HS-27A (cell line): Measurements from ENCODE around the gene CDK12.
"Not testable (repeated sequence)": the region's sequence is repeated elsewhere in the genome, so short reads cannot be mapped to it uniquely, and the experiment has no call there.

Experiments
- DNase-seq: peaks from one replicate; pipeline ENCODE4 v3.0.0-alpha.2; 2012; ENCODE audit warnings: low read depth, missing footprints

Gene CDK12

DNA sequence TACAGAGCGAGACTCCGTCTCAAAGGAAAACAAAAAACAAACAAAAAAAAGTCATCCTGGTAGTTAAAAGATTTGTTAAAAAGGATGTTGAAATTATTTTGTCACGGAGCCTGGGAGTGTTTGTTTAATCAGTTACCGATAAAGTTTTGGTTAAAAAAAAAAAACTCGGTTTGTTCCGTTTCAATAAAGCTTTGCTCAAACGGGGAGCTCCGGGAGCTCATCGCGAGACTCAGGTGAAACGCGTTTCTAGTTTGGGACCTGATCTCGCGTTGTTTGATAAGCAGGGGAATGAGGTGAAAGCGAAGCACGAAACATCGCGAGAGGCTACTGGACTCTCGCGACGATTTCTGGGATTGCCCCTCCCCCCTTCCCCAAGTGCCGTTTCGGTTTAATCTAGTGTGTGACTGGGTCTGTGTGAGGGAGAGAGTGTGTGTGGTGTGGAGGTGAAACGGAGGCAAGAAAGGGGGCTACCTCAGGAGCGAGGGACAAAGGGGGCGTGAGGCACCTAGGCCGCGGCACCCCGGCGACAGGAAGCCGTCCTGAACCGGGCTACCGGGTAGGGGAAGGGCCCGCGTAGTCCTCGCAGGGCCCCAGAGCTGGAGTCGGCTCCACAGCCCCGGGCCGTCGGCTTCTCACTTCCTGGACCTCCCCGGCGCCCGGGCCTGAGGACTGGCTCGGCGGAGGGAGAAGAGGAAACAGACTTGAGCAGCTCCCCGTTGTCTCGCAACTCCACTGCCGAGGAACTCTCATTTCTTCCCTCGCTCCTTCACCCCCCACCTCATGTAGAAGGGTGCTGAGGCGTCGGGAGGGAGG lies at the start of gene CDK12:
Gene CDK12, plus strand, starts transcription at position 374 of the 813 bp plus-strand sequence. CDS start 586 bp downstream, outside the sequence.
- DNase-seq: peak; percentile 90

DNA sequence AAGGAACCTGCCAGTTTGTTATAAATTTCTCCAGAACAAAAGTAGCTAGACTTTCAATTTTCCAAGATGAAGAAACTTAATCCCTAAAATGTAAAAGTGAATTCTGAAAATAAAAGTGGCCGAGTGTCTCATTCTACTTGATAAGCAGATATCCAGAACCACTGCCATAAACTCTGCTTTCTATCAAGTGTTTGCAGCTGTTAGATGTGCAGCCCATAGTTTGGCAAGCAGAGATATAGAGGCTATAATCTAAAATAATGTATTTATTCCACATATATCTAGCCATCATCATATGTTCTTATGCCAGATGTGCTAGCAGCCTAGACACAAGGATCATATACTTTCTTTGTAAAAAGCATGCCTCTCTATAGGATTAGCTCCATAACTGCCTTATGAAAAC lies 45.1 kb upstream of the CDK12 start:
- DNase-seq: no peak

DNA sequence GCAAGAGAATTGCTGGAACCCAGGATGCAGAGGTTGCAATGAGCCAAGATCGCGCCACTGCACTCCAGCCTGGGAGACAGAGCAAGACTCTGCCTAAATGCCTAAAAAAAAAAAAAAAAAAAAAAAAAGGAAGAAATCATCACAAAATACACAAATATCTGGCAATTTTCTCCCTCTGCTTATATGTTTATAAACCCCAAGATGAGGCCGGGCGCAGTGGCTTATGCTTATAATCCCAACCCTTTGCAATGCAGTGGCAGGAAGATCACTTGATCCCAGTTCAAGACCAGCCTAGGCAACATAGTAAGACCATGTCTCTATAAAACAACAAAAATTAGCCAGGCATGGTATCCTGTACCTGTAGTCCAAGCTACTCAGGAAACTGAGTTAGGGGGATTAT lies 31.7 kb upstream of the CDK12 start:
- no peak for DNase-seq

DNA sequence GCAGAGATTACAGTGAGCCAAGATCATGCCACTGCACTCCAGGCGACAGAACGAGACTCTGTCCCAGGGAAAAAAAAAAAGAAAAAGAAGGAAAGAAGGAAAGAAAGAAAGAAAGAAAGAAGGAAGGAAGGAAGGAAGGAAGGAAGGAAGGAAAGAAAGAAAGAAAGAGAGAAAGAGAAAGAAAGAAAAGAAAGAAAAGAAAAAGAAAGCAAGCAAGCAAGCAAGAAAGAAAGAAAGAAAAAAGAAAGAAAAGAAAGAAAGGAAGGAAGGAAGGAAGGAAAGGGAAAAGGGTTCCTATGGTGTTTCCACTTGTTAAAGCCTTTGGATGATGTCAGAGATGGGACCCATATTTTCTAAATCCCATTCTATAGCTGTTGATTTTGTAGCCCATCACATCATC lies 21.4 kb upstream of the CDK12 start:
- DNase-seq: not testable (repeated sequence)

DNA sequence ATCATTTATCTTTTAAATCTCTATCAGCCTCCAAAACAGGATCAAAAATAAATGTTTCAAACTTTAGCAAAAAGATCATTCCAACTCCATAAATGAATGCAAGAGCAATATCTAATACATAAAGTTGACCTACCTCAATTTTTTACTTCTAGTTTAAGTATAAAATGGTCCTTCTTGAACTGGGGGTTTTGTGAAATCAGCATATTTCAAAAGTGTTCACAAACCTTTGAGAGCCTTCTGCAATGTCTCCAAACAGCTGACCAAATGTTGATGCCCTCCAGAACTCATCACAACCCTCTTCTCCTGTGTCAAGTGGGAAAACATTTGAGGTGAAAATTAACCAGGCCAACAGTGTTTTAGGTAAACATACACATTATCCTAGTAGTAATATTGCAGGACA lies 18.0 kb upstream of the CDK12 start:
- DNase-seq: no peak

DNA sequence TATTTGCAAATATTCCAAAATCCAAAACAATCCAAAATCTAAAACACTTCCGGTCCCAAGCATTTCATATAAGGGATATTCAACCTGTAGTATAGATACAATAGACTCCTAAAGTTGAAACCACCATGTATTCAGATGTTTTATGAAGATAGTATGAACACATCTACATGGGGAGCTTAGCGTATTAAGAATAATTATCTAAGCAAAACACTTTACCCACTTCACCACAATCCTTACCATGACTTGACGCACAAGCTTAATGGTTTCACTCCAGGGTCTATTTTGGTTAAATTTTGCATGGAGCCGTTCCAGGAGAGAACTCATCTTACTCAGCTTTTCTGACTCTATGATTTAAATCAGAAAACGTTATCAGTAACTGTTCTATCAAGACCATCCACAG lies 13.7 kb upstream of the CDK12 start:
- no peak for DNase-seq

DNA sequence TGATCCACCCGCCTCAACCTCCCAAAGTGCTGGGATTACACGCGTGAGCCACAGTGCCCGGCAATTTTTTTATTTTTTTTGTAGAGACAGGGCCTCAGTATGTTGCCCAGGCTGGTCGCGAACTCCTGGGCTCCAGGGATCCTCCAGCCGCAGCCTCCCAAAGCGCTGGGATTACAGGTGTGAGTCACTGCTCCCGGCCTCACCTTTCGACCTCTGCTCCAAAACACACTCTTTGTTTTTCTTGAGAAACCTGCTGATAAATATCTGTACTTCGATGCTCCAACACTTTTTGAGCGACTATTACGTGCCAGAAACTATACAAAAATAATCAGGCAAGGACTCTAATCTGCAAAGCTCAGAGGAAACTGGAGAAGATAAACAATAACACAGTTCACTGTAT lies 11.2 kb upstream of the CDK12 start:
- no peak for DNase-seq

DNA sequence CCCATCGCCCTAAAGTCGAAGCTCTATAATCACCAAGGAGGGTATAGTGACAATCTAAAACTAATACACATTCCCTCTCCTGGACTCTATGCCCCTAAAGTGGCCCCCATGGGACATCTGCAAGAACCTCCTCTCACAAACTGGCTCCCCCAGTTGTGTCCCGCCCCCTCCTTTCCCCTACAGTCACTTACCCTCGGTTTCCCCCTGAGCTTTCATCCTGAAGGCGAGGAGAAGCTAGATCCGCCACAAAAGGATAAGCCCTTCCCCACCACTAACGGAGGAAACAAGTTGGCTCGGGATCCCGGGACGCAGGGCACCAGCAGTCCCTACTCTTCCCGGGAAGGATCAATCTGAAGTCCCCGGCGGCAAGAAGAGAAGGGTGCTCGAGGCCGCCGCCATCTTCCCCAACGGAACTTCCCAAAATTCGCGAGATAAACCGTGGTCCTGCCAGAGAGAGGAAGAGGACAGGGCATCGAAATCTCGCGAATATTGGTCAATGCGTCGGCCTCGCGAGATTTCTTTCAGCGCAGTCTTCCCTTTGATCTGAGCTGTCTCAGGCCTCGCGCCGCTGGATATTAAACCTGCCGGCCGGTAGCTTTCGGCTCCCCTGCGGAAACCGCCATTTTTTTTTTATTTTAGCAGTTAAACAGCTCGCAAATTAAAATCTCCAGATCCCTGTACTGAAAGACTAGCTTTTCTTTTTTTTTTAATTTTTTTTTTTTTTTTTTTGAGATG lies 10.3 kb upstream of the CDK12 start, which contains the start of gene MED1:
Gene MED1, minus strand, starts transcription at position 417 of the 735 bp plus-strand sequence. Its CDS starts 201 bp downstream, at position 216.
- DNase-seq: peak; percentile 78

DNA sequence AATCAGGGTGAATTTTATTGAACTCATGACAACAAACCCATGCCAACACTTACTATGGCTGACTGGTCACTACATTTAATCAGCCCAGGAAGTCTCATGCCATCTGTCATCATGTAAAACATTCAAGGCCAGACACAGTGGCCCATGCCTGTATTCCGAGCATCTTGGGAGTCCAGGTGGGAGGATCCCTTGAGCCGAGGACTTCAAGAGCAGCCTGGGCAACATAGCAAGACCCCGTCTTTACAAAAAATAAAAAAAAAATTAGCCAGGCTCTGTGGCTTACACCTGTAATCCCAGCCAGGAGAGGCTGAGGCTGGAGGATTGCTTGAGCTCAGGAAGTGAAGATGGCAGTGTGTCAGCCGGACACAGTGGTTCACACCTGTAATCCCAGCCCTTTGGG lies 5.4 kb upstream of the CDK12 start:
- no peak for DNase-seq

DNA sequence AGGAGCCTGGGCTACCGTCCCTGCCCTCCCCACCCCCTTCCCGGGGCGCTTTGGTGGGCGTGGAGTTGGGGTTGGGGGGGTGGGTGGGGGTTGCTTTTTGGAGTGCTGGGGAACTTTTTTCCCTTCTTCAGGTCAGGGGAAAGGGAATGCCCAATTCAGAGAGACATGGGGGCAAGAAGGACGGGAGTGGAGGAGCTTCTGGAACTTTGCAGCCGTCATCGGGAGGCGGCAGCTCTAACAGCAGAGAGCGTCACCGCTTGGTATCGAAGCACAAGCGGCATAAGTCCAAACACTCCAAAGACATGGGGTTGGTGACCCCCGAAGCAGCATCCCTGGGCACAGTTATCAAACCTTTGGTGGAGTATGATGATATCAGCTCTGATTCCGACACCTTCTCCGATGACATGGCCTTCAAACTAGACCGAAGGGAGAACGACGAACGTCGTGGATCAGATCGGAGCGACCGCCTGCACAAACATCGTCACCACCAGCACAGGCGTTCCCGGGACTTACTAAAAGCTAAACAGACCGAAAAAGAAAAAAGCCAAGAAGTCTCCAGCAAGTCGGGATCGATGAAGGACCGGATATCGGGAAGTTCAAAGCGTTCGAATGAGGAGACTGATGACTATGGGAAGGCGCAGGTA lies 762 bp downstream of the CDK12 start:
- no peak for DNase-seq

DNA sequence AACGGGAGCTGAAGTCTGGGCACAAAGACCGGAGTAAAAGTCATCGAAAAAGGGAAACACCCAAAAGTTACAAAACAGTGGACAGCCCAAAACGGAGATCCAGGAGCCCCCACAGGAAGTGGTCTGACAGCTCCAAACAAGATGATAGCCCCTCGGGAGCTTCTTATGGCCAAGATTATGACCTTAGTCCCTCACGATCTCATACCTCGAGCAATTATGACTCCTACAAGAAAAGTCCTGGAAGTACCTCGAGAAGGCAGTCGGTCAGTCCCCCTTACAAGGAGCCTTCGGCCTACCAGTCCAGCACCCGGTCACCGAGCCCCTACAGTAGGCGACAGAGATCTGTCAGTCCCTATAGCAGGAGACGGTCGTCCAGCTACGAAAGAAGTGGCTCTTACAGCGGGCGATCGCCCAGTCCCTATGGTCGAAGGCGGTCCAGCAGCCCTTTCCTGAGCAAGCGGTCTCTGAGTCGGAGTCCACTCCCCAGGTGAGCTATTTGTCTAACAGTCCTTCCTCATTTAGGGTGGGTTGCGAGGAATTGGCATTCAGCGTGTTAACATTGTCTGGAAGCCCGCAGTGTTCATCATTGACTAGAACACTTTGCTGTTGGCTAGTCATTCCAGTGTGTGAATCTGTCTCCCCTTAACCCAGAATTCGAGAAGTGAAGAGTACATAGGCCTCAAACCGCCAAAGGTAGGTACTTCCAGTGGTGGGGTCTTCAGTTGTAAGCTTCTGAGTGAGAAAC lies 1.5 kb downstream of the CDK12 start:
- DNase-seq: no peak

DNA sequence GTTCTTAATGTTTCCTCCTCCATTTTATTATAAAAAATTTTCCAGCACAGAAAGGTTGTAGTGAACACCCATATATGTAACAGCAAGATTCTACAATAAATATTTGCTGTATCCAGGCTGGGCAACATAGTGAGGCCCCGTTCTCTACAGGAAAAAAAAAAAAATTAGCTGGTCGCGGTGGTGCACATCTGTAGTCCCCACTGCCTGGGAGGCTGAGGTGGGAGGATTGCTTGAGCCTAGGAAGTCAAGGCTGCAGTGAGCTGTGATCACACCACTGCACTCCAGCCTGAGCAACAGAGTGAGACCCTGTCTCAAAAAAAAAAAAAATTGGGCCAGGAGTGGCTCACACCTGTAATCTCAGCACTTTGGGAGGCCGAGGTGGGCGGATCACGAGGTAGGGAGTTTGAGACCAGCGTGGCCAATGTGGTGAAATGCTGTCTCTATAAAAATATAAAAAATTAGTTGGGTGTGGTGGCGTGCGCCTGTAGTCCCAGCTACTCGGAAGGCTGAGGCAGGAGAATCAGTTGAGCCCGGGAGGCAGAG lies 3.4 kb downstream of the CDK12 start:
- DNase-seq: not testable (repeated sequence)

DNA sequence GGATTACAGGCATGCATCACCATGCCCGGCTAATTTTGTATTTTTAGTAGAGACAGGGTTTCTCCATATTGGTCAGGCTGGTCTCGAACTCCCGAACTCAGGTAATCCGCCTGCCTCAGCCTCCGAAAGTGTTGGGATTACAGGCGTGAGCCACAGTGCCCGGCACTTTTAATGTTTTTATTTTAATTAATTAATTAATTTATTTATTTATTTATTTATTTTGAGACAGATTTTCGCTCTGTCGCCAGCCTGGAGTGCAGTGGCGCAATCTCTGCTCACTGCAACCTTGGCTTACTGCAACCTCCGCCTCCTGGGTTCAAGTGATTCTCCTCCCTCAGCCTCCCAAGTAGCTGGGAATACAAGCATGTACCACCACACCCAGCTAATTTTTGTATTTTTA lies 7.3 kb downstream of the CDK12 start:
- not testable (repeated sequence) for DNase-seq

DNA sequence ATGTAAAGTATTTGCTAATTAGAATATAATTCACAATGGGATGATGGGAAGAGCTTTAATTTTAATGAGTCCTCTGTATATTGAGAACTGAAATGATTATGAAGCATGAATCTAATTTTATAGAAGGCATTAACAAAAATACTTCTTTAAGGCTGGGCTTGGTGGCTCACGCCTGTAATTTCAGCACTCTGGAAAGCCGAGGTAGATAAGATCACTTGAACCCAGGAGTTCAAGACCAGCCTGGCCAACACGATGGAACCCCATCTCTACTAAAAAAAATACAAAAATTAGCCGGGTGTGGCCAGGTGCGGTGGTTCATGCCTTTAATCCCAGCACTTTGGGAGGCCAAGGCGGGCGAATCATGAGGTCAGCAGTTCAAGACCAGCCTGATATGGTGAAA lies 12.0 kb downstream of the CDK12 start:
- no peak for DNase-seq

DNA sequence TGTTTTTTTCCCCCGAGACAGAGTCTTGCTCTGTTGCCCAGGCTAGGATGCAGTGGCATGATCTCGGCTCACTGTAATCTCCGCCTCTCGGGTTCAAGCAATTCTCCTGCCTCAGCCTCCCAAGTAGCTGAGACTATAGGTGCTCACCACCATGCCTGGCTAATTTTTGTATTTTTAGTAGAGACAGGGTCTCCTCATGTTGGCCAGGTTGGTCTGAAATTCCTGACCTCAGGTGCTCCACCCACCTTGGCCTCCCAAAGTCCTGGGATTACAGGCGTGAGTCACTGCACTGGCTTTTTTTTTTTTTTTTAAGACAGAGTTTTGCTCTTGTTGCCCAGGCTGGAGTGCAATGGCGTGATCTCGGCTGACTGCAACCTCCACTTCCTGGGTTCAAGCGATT lies 18.3 kb downstream of the CDK12 start:
- not testable (repeated sequence) for DNase-seq

DNA sequence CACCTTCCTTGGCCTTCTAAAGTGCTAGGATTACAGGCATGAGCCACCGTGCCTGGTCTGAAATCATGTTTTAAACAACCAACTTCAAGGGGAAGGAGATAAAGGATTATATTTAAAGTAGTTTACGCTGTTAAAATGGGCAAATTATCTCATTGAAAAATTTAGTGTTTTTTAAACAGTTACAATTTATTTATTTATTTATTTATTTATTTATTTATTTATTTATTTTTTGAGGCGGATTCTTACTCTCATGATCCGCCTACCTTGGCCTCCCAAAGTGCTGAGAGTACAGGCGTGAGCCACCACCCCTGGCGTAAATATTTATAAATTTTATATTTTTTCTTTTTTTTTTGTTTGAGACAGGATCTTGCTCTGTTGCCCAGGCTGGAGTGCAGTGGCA lies 22.2 kb downstream of the CDK12 start:
- DNase-seq: no peak

DNA sequence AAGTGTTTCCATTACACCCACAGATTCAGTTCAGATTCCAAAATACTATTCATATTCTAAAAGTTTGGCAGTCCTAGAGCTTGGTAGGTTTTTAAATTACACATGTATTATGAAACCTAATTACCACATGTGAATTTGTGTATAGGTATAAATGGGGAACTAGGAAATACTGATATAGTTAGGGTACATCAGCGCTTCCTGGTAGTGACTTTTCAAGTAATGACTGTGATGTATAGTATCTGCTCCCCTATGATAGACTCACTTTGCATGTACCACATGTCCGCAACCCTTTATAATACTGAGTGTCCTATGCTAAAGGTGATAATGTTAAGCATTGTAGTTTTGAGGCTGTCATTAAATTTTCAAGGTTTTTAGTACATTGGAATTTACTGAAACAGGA lies 22.9 kb downstream of the CDK12 start:
- DNase-seq: no peak

DNA sequence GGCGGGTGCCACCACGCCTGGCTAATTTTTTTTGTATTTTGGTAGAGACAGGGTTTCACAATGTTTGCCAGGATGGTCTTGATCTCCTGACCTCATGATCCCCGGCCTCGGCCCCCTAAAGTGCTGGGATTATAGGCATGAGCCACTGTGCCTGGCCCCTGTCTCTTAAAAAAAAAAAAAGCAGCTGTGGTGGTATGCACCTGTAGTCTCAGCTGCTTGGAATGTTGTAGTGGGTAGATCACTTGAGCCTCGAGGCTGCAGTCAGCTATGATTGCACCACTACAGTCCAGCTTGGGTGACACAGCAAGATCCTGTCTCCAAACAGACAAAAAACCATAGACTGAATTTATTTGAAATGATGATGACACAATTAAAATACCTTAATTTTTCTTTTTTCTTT lies 24.3 kb downstream of the CDK12 start:
- DNase-seq: peak; percentile 51

DNA sequence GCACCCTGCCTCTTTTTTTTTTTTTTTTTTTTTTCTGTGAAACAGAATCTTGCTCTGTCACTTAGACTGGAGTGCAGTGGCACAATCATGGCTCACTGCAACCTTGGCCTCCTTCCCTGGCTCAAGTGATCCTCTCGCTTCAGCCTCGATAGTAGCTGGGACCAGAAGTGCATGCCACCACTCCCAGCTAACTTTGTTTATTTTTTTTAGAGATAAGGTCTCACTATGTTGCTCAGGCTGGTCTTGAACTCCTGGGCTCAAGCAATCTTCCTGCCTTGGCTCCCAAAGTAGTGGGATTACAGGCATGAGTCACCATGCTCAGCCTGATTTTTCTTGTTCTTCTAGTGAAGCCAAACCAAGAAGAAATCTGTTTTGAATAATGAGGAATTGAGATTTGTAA lies 25.0 kb downstream of the CDK12 start:
- peak; percentile 23 for DNase-seq

DNA sequence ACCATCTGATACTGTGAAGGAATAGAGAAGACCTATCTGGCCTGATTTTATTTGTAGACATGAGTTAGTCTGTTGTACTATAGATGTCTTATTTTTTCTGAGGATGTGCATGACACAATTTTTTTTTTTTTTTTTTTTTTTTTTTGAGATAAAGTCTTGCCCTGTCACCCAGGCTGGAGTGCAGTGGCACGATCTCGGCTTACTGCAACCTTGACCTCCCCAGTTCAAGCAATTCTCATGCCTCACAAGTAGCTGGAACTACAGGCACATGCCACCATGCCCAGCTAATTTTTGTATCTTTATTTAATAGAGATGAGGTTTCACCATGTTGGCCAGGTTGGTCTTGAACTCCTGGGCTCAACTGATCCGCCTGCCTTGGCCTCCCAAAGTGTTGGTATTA lies 26.2 kb downstream of the CDK12 start:
- not testable (repeated sequence) for DNase-seq

DNA sequence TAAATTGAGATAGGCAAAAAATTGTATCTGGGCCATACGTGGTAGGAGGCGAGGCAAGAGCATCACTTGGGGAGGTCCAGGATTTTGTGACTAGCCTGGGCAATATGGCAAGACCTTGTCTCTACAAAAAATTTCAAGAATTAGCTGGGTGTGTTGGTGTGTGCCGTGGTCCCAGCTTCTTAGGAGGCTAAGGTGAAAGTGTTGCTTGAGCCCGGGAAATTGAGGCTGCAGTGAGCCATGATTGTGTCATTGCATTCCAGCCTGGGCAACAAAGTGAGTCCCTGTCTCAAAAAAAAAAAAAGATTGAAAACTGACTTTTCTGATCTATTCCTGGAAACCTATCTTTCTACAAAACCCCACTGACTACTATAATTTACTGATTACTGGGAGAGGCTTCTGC lies 26.7 kb downstream of the CDK12 start:
- DNase-seq: no peak

DNA sequence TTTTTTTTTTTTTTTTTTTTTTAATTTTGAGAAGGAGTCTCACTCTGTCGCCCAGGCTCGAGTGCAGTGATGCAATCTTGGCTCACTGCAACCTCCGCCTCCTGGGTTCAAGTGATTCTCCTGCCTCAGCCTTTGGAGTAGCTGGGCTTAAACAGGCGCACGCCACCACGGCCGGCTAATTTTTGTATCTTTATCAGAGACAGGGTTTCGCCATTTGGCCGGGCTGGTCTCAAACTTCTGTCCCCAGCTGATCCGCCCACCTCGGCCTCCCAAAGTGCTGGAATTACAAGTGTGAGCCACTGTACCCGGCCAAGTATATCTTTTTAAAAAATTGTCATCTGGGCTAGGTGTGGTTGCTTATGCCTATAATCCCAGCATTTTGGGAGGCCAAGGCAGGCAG lies 35.6 kb downstream of the CDK12 start:
- DNase-seq: not testable (repeated sequence)
